Caco-2 (cell line): ENCODE data around the gene IRF2BP2. TPM values are rescaled to one million over a fixed set of nuclear protein-coding genes. Genes with fewer than 3 reads are reported as not detected.

Experiments used
- BruUV-seq: library from RNA; stranded (reverse); fragments of 400-500 nt; replicated peaks from 2 replicates; lab custom pipeline; 2021; lab: Mats Ljungman, UMichigan
- CTCF ChIA-PET: fragments of 300-600 bp; sonication (Branson Sonifier 250); formaldehyde crosslinking; loops from one replicate; lab custom pipeline; 2022; ENCODE audit warnings: antibody characterized with exemption; lab: Charles Lee
- POLR2A ChIA-PET: fragments of 300-600 bp; sonication (Branson Sonifier 250); formaldehyde crosslinking; loops from one replicate; lab custom pipeline; 2022; ENCODE audit warnings: antibody characterized with exemption; lab: Charles Lee
- DNase-seq, 2 experiments: peaks; one replicate each; pipeline versions ENCODE4 v3.0.0 to v3.0.0-alpha.2; 2020 to 2022
- H3K27me3 ChIP-seq: replicated peaks from 2 replicates; pipeline ENCODE4 v1.6.0; 2011; ENCODE audit warnings: low read length; ENCODE audit not compliant: control insufficient read depth, insufficient read depth
- H3K36me3 ChIP-seq: 2 replicates; pipeline ENCODE4 v1.5.1; 2011; ENCODE audit warnings: low read length; ENCODE audit not compliant: control insufficient read depth, insufficient read depth
- H3K4me1 ChIP-seq: fragments of 250-450 bp; sonication (Bioruptor Pico); 2 replicates; pipeline ENCODE4 v1.5.1; 2020; ENCODE audit warnings: mild to moderate bottlenecking
- H3K4me3 ChIP-seq: 2 replicates; pipeline ENCODE4 v1.5.1; 2011; ENCODE audit warnings: low read depth, mild to moderate bottlenecking, control low read depth, low read length
- H3K9me3 ChIP-seq: fragments of 250-450 bp; sonication (Bioruptor Pico); 2 replicates; pipeline ENCODE4 v1.5.1; 2020; ENCODE audit warnings: mild to moderate bottlenecking, moderate library complexity
- H3K27ac Mint-ChIP-seq: one replicate; pipeline ENCODE4 v1.8.0; 2022; ENCODE audit warnings: mixed read lengths; ENCODE audit not compliant: unreplicated experiment
- H3K27me3 Mint-ChIP-seq: one replicate; pipeline ENCODE4 v1.8.0; 2022; ENCODE audit warnings: mixed read lengths; ENCODE audit not compliant: insufficient read depth, unreplicated experiment
- H3K36me3 Mint-ChIP-seq: one replicate; pipeline ENCODE4 v1.8.0; 2022; ENCODE audit warnings: mild to moderate bottlenecking, mixed read lengths; ENCODE audit not compliant: insufficient read depth, unreplicated experiment
- H3K4me1 Mint-ChIP-seq: one replicate; pipeline ENCODE4 v1.8.0; 2022; ENCODE audit warnings: low read depth, mixed read lengths; ENCODE audit not compliant: unreplicated experiment
- H3K4me3 Mint-ChIP-seq: one replicate; pipeline ENCODE4 v1.8.0; 2022; ENCODE audit warnings: mild to moderate bottlenecking, moderate library complexity, mixed read lengths; ENCODE audit not compliant: unreplicated experiment
- H3K9me3 Mint-ChIP-seq: one replicate; pipeline ENCODE4 v1.8.0; 2022; ENCODE audit warnings: mixed read lengths; ENCODE audit not compliant: unreplicated experiment
- CTCF ChIP-seq, 2 experiments: fragments of 200-600 bp in 1 of 2; IDR thresholded peaks; 1 replicate in 1 of 2; 2 replicates in 1 of 2; pipeline versions ENCODE4 v1.5.1 to v1.8.0; 2011 to 2022; ENCODE audit warnings: antibody characterized with exemption in 1 of 2, control low read depth in 1 of 2, inconsistent platforms in 1 of 2, low read depth in 1 of 2, low read length in 1 of 2, mild to moderate bottlenecking in 1 of 2, moderate library complexity in 1 of 2; ENCODE audit not compliant: insufficient read depth in 1 of 2, severe bottlenecking in 1 of 2, unreplicated experiment in 1 of 2
- intact Hi-C: fragments of 100-400 bp; cut with micrococcal nuclease; formaldehyde crosslinking; loops from one replicate; pipeline ENCODE4 v1.10.0; 2022; ENCODE audit not compliant: unreplicated experiment
- total RNA-seq: library from RNA; stranded (reverse); gene quantifications from 2 replicates; pipeline ENCODE4 v1.2.3, GENCODE V29; 2022

Gene IRF2BP2
- total RNA-seq, 1 experiment from 2014 or later, result 135 TPM

GRCh38 chr1:234565132-234565531 is 44.8 kb downstream of the IRF2BP2 start:
- Mint-ChIP-seq H3K9me3 (peaks cover 13% of the 10 kb centered on the region), H3K4me1 (peaks cover 24% of the 10 kb centered on the region)

GRCh38 chr1:234564035-234565029 is 45.6 kb downstream of the IRF2BP2 start:
- no peak overlapping the region for H3K4me3 Mint-ChIP-seq

More at GRCh38 chr1:234565132-234565531, 44.8 kb downstream of the IRF2BP2 start:
- no peak for TF ChIP-seq CTCF (IDR thresholded peaks at IDR 0.05; ENCODE audit: insufficient read depth in 1 of 2, low read depth in 1 of 2, low read length in 1 of 2, severe bottlenecking in 1 of 2, unreplicated experiment in 1 of 2)
- peaks cover 42% of the 10 kb centered on the region for H3K4me1 ChIP-seq
- no peaks in the 10 kb centered on the region for H3K36me3 ChIP-seq
- ChIA-PET CTCF (no interaction called here), POLR2A (no interaction called here)
- intact Hi-C loops, result loop anchor here (2.0 kb wide), 1 partner anchor 26 kb away; no protein-coding TSS in a partner anchor
- H3K36me3 Mint-ChIP-seq, result no peaks in the 10 kb centered on the region
- DNase-seq, result no peak
- H3K27me3 Mint-ChIP-seq, result no peaks in the 10 kb centered on the region
- H3K4me3 ChIP-seq, result no peak overlapping the region
- no peaks in the 10 kb centered on the region for H3K9me3 ChIP-seq
- no peak overlapping the region for H3K4me3 Mint-ChIP-seq
- peak overlapping the region; percentile 15 for H3K27ac Mint-ChIP-seq
- BruUV-seq, result no TSS peak
- H3K27me3 ChIP-seq, result no peaks in the 10 kb centered on the region

More at GRCh38 chr1:234564035-234565029, 45.6 kb downstream of the IRF2BP2 start:
- no peaks in the 10 kb centered on the region for H3K36me3 ChIP-seq
- Mint-ChIP-seq H3K4me1 (peaks cover 24% of the 10 kb centered on the region), H3K9me3 (peaks cover 13% of the 10 kb centered on the region), H3K27me3 (no peaks in the 10 kb centered on the region), H3K36me3 (no peaks in the 10 kb centered on the region), H3K27ac (peak overlapping the region; percentile 15)
- TF ChIP-seq CTCF (IDR thresholded peaks at IDR 0.05; ENCODE audit: insufficient read depth in 1 of 2, low read depth in 1 of 2, low read length in 1 of 2, severe bottlenecking in 1 of 2, unreplicated experiment in 1 of 2), result no peak
- H3K4me3 ChIP-seq, result no peak overlapping the region
- peaks cover 42% of the 10 kb centered on the region for H3K4me1 ChIP-seq
- no TSS peak for BruUV-seq
- CTCF ChIA-PET, result no interaction called here
- H3K9me3 ChIP-seq, result no peaks in the 10 kb centered on the region
- DNase-seq, result peak; percentile 49
- POLR2A ChIA-PET, result no interaction called here
- no peaks in the 10 kb centered on the region for H3K27me3 ChIP-seq
- intact Hi-C loops, result loop anchor here (2.0 kb wide), 1 partner anchor 26 kb away; no protein-coding TSS in a partner anchor
